Nephron (organoid): Measurements from ENCODE around the gene NUF2.
"Not testable (repeated sequence)": the region's sequence is repeated elsewhere in the genome, so short reads cannot be mapped to it uniquely, and the experiment has no call there.

Experiments used
- H3K27ac Mint-ChIP-seq, 3 experiments: 2 replicates each; pipeline ENCODE4 v1.8.0; 2020; ENCODE audit warnings: mixed read lengths in 3 of 3, mild to moderate bottlenecking in 2 of 3, moderate library complexity in 1 of 3
- H3K27me3 Mint-ChIP-seq: 2 replicates; pipeline ENCODE4 v1.8.0; 2021; ENCODE audit warnings: low read depth, mild to moderate bottlenecking, moderate library complexity, mixed read lengths
- H3K36me3 Mint-ChIP-seq: 2 replicates; pipeline ENCODE4 v1.8.0; 2020; ENCODE audit warnings: low read depth, mixed read lengths
- H3K4me1 Mint-ChIP-seq: 2 replicates; pipeline ENCODE4 v1.8.0; 2020; ENCODE audit warnings: mixed read lengths
- H3K4me3 Mint-ChIP-seq, 3 experiments: 2 replicates each; pipeline ENCODE4 v1.8.0; 2020; ENCODE audit warnings: mild to moderate bottlenecking in 3 of 3, mixed read lengths in 3 of 3, moderate library complexity in 2 of 3
- H3K9me3 Mint-ChIP-seq: 2 replicates; pipeline ENCODE4 v1.8.0; 2020; ENCODE audit warnings: mixed read lengths
- CTCF ChIP-seq, 3 experiments: fragments of 200-600 bp; sonication (generic); IDR thresholded peaks; one replicate each; pipeline ENCODE4 v1.5.0; 2021; ENCODE audit warnings: antibody characterized with exemption in 3 of 3; ENCODE audit not compliant: unreplicated experiment in 3 of 3

Gene NUF2

GRCh38 chr1:163291461-163291860, 30.3 kb upstream of the NUF2 start:
- no peak overlapping the region for H3K27ac Mint-ChIP-seq
- H3K9me3 Mint-ChIP-seq = peaks cover 7% of the 10 kb centered on the region
- H3K27me3 Mint-ChIP-seq = no peaks in the 10 kb centered on the region
- H3K4me3 Mint-ChIP-seq = no peak overlapping the region
- no peaks in the 10 kb centered on the region for H3K4me1 Mint-ChIP-seq
- peaks cover 22% of the 10 kb centered on the region for H3K36me3 Mint-ChIP-seq
- TF ChIP-seq CTCF (IDR thresholded peaks at IDR 0.05; ENCODE audit: unreplicated experiment in 3 of 3) = no peak

GRCh38 chr1:163292153-163292552, 29.6 kb upstream of the NUF2 start:
- not testable (repeated sequence) for H3K4me3 Mint-ChIP-seq, H3K9me3 Mint-ChIP-seq, H3K4me1 Mint-ChIP-seq, H3K27ac Mint-ChIP-seq, H3K27me3 Mint-ChIP-seq
- H3K36me3 Mint-ChIP-seq = peaks cover 22% of the 10 kb centered on the region

- not testable (repeated sequence) for H3K9me3 Mint-ChIP-seq, H3K27me3 Mint-ChIP-seq, H3K4me1 Mint-ChIP-seq, H3K4me3 Mint-ChIP-seq, H3K27ac Mint-ChIP-seq
- peaks cover 22% of the 10 kb centered on the region for H3K36me3 Mint-ChIP-seq
Measured at GRCh38 chr1:163293497-163293896, 28.3 kb upstream of the NUF2 start.

- H3K36me3 Mint-ChIP-seq = peaks cover 29% of the 10 kb centered on the region
- no peaks in the 10 kb centered on the region for H3K4me1 Mint-ChIP-seq
- peaks cover 7% of the 10 kb centered on the region for H3K9me3 Mint-ChIP-seq
- no peak overlapping the region for H3K4me3 Mint-ChIP-seq
- no peaks in the 10 kb centered on the region for H3K27me3 Mint-ChIP-seq
- TF ChIP-seq CTCF (IDR thresholded peaks at IDR 0.05; ENCODE audit: unreplicated experiment in 3 of 3) = no peak
- no peak overlapping the region for H3K27ac Mint-ChIP-seq
Measured at GRCh38 chr1:163295949-163296348, 25.8 kb upstream of the NUF2 start.

GRCh38 chr1:163296504-163297263, 25.1 kb upstream of the NUF2 start:
- TF ChIP-seq CTCF (IDR thresholded peaks at IDR 0.05; ENCODE audit: unreplicated experiment in 3 of 3) = no peak
- no peak overlapping the region for H3K4me3 Mint-ChIP-seq
- H3K36me3 Mint-ChIP-seq = peaks cover 31% of the 10 kb centered on the region
- no peaks in the 10 kb centered on the region for H3K4me1 Mint-ChIP-seq
- no peaks in the 10 kb centered on the region for H3K27me3 Mint-ChIP-seq
- no peak overlapping the region for H3K27ac Mint-ChIP-seq
- peaks cover 7% of the 10 kb centered on the region for H3K9me3 Mint-ChIP-seq

GRCh38 chr1:163298365-163298764, 23.4 kb upstream of the NUF2 start:
- Mint-ChIP-seq H3K4me1 (no peaks in the 10 kb centered on the region), H3K4me3 (no peak overlapping the region), H3K36me3 (peaks cover 27% of the 10 kb centered on the region), H3K27me3 (no peaks in the 10 kb centered on the region), H3K27ac (peak overlapping the region in 1 of 3 experiments; percentile 34), H3K9me3 (peaks cover 7% of the 10 kb centered on the region)
- TF ChIP-seq CTCF (IDR thresholded peaks at IDR 0.05; ENCODE audit: unreplicated experiment in 3 of 3) = no peak

GRCh38 chr1:163300568-163300967, 21.2 kb upstream of the NUF2 start:
- peak overlapping the region; percentile 8 to 71 (median 26) for H3K27ac Mint-ChIP-seq
- no peaks in the 10 kb centered on the region for H3K9me3 Mint-ChIP-seq
- H3K27me3 Mint-ChIP-seq = no peaks in the 10 kb centered on the region
- TF ChIP-seq CTCF (IDR thresholded peaks at IDR 0.05; ENCODE audit: unreplicated experiment in 3 of 3) = no peak
- H3K36me3 Mint-ChIP-seq = peaks cover 31% of the 10 kb centered on the region
- H3K4me3 Mint-ChIP-seq = no peak overlapping the region
- H3K4me1 Mint-ChIP-seq = no peaks in the 10 kb centered on the region
